ENCODE results near the gene WWTR1. TPM values are rescaled to one million over a fixed set of nuclear protein-coding genes. Genes with fewer than 3 reads are reported as not detected.

The WWTR1 gene
- total RNA-seq, 1 donor from 2014 or later: 42.1 TPM

- Histone ChIP-seq H3K36me3 (ENCODE audit: control insufficient read depth, insufficient read depth, low read length) (no peaks in the 10 kb centered on the region), H3K27me3 (ENCODE audit: control insufficient read depth, insufficient read depth, low read length) (no peaks in the 10 kb centered on the region), H3K4me3 (ENCODE audit: low read depth, low read length) (no peak overlapping the region)
- peak; percentile 85 for DNase-seq (ENCODE audit: low read depth)
- no peak for TF ChIP-seq CTCF (IDR thresholded peaks at IDR 0.05; ENCODE audit: insufficient read depth, low read length, poor library complexity, severe bottlenecking)
Observed at GRCh38 chr3:149575961-149576564, 81.8 kb downstream of the WWTR1 start.

GRCh38 chr3:149575213-149575960 lies 82.4 kb downstream of the WWTR1 start:
- no peak for DNase-seq (ENCODE audit: low read depth)
- Histone ChIP-seq H3K36me3 (ENCODE audit: control insufficient read depth, insufficient read depth, low read length) (peaks cover 1% of the 10 kb centered on the region), H3K27me3 (ENCODE audit: control insufficient read depth, insufficient read depth, low read length) (no peaks in the 10 kb centered on the region), H3K4me3 (ENCODE audit: low read depth, low read length) (no peak overlapping the region)
- TF ChIP-seq CTCF (IDR thresholded peaks at IDR 0.05; ENCODE audit: insufficient read depth, low read length, poor library complexity, severe bottlenecking): no peak

- no peak for DNase-seq (ENCODE audit: low read depth)
- H3K36me3 ChIP-seq (ENCODE audit: control insufficient read depth, insufficient read depth, low read length): peaks cover 1% of the 10 kb centered on the region
- TF ChIP-seq CTCF (IDR thresholded peaks at IDR 0.05; ENCODE audit: insufficient read depth, low read length, poor library complexity, severe bottlenecking): no peak
- H3K4me3 ChIP-seq (ENCODE audit: low read depth, low read length): no peak overlapping the region
- H3K27me3 ChIP-seq (ENCODE audit: control insufficient read depth, insufficient read depth, low read length): no peaks in the 10 kb centered on the region
Observed at GRCh38 chr3:149572796-149573414, 84.9 kb downstream of the WWTR1 start.

- TF ChIP-seq CTCF (IDR thresholded peaks at IDR 0.05; ENCODE audit: insufficient read depth, low read length, poor library complexity, severe bottlenecking): no peak
- no peak overlapping the region for H3K4me3 ChIP-seq (ENCODE audit: low read depth, low read length)
- no peaks in the 10 kb centered on the region for H3K27me3 ChIP-seq (ENCODE audit: control insufficient read depth, insufficient read depth, low read length)
- no peak for DNase-seq (ENCODE audit: low read depth)
- peaks cover 1% of the 10 kb centered on the region for H3K36me3 ChIP-seq (ENCODE audit: control insufficient read depth, insufficient read depth, low read length)
Observed at GRCh38 chr3:149571381-149571780, 86.4 kb downstream of the WWTR1 start.

GRCh38 chr3:149570016-149570415 lies 87.8 kb downstream of the WWTR1 start:
- H3K4me3 ChIP-seq (ENCODE audit: low read depth, low read length): no peak overlapping the region
- peaks cover 1% of the 10 kb centered on the region for H3K36me3 ChIP-seq (ENCODE audit: control insufficient read depth, insufficient read depth, low read length)
- TF ChIP-seq CTCF (IDR thresholded peaks at IDR 0.05; ENCODE audit: insufficient read depth, low read length, poor library complexity, severe bottlenecking): no peak
- DNase-seq (ENCODE audit: low read depth): no peak
- H3K27me3 ChIP-seq (ENCODE audit: control insufficient read depth, insufficient read depth, low read length): no peaks in the 10 kb centered on the region
